ENCODE measurements around the gene PARP3.

PARP3 gene

GRCh38 chr3:51966922-51967383, 24.8 kb downstream of the PARP3 start:
- no peak for DNase-seq (ENCODE audit: low spot score)

GRCh38 chr3:51967384-51968169, 25.4 kb downstream of the PARP3 start, which contains the start of gene PCBP4:
PCBP4 (minus strand) TSS chr3:51967454; CDS start chr3:51961240, 6,214 bp downstream.
- DNase-seq (ENCODE audit: low spot score) = peak; percentile 27

GRCh38 chr3:51968170-51968775, 26.1 kb downstream of the PARP3 start:
- DNase-seq (ENCODE audit: low spot score) = no peak

GRCh38 chr3:51968883-51969678, 26.9 kb downstream of the PARP3 start:
- DNase-seq (ENCODE audit: low spot score) = no peak

- DNase-seq (ENCODE audit: low spot score) = no peak
Observed at GRCh38 chr3:51969841-51970240, 27.7 kb downstream of the PARP3 start.

GRCh38 chr3:51970606-51971300, 28.6 kb downstream of the PARP3 start:
- DNase-seq (ENCODE audit: low spot score) = no peak

- DNase-seq (ENCODE audit: low spot score) = no peak
Observed at GRCh38 chr3:51971350-51971749, 29.2 kb downstream of the PARP3 start.

- no peak for DNase-seq (ENCODE audit: low spot score)
Observed at GRCh38 chr3:51974277-51974962, 32.3 kb downstream of the PARP3 start.

- peak; percentile 71 for DNase-seq (ENCODE audit: low spot score)
Observed at GRCh38 chr3:51974963-51975851, 33.0 kb downstream of the PARP3 start, which contains the start of gene ABHD14A. ABHD14A (plus strand) TSS chr3:51975064; CDS start chr3:51975136, 72 bp downstream.

GRCh38 chr3:51975852-51976549, 33.8 kb downstream of the PARP3 start:
- DNase-seq (ENCODE audit: low spot score) = no peak

- peak; percentile 51 for DNase-seq (ENCODE audit: low spot score)
Observed at GRCh38 chr3:51977446-51978142, 35.4 kb downstream of the PARP3 start.

GRCh38 chr3:51978143-51978502, 36.0 kb downstream of the PARP3 start:
- DNase-seq (ENCODE audit: low spot score) = no peak

- DNase-seq (ENCODE audit: low spot score) = no peak
Observed at GRCh38 chr3:51980253-51980652, 38.1 kb downstream of the PARP3 start.

GRCh38 chr3:51982352-51982837, 40.2 kb downstream of the PARP3 start:
- peak; percentile 14 for DNase-seq (ENCODE audit: low spot score)

GRCh38 chr3:51982838-51983577, 40.8 kb downstream of the PARP3 start, which contains the start of gene ACY1:
ACY1 (plus strand) TSS chr3:51983535; CDS start chr3:51984065, 530 bp downstream.
- DNase-seq (ENCODE audit: low spot score) = peak; percentile 58

- no peak for DNase-seq (ENCODE audit: low spot score)
Observed at GRCh38 chr3:51983578-51984268, 41.6 kb downstream of the PARP3 start.

- no peak for DNase-seq (ENCODE audit: low spot score)
Observed at GRCh38 chr3:51984269-51984647, 42.1 kb downstream of the PARP3 start.
